ENCODE data around the gene SLC1A4. TPM values are rescaled to one million over a fixed set of nuclear protein-coding genes. Genes with fewer than 3 reads are reported as not detected.

SLC1A4 gene
- total RNA-seq, 1 experiment from 2014 or later = 12.9 TPM

DNA sequence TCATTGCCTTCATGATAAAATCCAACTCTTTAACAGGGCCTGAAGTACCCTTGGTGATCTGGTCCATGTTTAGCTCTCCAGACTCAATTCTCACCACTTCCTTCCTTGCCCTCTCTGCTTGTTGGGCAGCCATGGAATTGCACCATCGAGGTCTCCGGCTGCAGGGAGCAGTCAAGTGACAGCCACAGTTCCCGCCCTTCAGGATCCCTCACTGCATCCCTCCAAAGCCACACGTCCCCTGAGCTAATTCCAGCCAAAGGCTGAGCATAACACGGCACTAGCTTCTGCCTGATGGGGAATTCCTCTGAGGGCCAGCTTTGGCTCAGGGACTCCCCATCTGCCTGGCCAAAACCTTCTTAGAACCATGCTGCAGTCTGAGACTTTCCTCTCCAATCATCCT, 47.4 kb upstream of the SLC1A4 start:
- DNase-seq (ENCODE audit: low read depth, low spot score) = no peak
- BruUV-seq (replicated peaks) = no TSS peak
- TF ChIP-seq, protein P1, sequence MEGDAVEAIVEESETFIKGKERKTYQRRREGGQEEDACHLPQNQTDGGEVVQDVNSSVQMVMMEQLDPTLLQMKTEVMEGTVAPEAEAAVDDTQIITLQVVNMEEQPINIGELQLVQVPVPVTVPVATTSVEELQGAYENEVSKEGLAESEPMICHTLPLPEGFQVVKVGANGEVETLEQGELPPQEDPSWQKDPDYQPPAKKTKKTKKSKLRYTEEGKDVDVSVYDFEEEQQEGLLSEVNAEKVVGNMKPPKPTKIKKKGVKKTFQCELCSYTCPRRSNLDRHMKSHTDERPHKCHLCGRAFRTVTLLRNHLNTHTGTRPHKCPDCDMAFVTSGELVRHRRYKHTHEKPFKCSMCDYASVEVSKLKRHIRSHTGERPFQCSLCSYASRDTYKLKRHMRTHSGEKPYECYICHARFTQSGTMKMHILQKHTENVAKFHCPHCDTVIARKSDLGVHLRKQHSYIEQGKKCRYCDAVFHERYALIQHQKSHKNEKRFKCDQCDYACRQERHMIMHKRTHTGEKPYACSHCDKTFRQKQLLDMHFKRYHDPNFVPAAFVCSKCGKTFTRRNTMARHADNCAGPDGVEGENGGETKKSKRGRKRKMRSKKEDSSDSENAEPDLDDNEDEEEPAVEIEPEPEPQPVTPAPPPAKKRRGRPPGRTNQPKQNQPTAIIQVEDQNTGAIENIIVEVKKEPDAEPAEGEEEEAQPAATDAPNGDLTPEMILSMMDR (IDR thresholded peaks at IDR 0.05) = no peak
- TF ChIP-seq SIN3A (IDR thresholded peaks at IDR 0.05; ENCODE audit: borderline replicate concordance, insufficient read depth, low read depth, low read length) = no peak
- TF ChIP-seq POLR2AphosphoS5 (IDR thresholded peaks at IDR 0.05; ENCODE audit: low read depth, low read length) = no peak
- TF ChIP-seq, protein P2, sequence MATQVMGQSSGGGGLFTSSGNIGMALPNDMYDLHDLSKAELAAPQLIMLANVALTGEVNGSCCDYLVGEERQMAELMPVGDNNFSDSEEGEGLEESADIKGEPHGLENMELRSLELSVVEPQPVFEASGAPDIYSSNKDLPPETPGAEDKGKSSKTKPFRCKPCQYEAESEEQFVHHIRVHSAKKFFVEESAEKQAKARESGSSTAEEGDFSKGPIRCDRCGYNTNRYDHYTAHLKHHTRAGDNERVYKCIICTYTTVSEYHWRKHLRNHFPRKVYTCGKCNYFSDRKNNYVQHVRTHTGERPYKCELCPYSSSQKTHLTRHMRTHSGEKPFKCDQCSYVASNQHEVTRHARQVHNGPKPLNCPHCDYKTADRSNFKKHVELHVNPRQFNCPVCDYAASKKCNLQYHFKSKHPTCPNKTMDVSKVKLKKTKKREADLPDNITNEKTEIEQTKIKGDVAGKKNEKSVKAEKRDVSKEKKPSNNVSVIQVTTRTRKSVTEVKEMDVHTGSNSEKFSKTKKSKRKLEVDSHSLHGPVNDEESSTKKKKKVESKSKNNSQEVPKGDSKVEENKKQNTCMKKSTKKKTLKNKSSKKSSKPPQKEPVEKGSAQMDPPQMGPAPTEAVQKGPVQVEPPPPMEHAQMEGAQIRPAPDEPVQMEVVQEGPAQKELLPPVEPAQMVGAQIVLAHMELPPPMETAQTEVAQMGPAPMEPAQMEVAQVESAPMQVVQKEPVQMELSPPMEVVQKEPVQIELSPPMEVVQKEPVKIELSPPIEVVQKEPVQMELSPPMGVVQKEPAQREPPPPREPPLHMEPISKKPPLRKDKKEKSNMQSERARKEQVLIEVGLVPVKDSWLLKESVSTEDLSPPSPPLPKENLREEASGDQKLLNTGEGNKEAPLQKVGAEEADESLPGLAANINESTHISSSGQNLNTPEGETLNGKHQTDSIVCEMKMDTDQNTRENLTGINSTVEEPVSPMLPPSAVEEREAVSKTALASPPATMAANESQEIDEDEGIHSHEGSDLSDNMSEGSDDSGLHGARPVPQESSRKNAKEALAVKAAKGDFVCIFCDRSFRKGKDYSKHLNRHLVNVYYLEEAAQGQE (IDR thresholded peaks at IDR 0.05; ENCODE audit: insufficient read depth in 1 of 2, low read depth in 2 of 2, low read length in 1 of 2) = no peak
- TF ChIP-seq TCF7L2 (IDR thresholded peaks at IDR 0.05; ENCODE audit: low read depth, low read length) = no peak
- Histone ChIP-seq H3K4me1 (ENCODE audit: control insufficient read depth, insufficient read depth, low read length) (no peaks in the 10 kb centered on the region), H3K9me3 (ENCODE audit: control insufficient read depth, insufficient read depth, low read depth, low read length) (no peaks in the 10 kb centered on the region), H3K27me3 (ENCODE audit: control insufficient read depth, insufficient read depth, low read length) (no peaks in the 10 kb centered on the region), H3K27ac (ENCODE audit: low read length) (no peak overlapping the region), H3K4me3 (ENCODE audit: low read depth in 2 of 2, low read length in 2 of 2) (no peak overlapping the region), H3K36me3 (ENCODE audit: control insufficient read depth, insufficient read depth, low read length) (no peaks in the 10 kb centered on the region)
- in situ Hi-C loops (cut with HindIII; ENCODE audit: low pct_unique_long_range_greater_than_20kb, low sequenced_read_pairs) = no loop called here
- ChIA-PET CTCF (no interaction called here), POLR2A (no interaction called here)
- intact Hi-C loops (cut with micrococcal nuclease; ENCODE audit: unreplicated experiment) = no loop called here
- ATAC-seq = no peak

DNA sequence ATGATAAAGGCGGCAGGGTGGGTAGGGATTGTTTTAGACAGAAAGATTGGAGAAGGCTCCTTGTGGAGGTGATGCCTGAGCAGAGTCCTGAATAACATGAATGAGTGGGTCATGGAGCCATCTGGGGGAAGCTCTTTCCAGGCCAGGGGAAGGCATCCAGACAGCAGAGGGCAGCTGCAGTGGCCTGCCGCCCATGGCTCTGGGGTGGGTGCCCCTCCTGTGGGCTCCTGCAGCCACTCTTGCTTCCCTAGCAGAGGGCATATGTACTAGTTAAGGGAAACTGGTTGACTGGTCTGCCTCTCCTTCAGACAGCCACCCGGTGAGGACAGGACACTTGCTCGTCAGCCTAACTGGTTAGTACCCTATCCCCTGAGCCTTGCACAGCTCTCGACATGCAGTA, 46.5 kb upstream of the SLC1A4 start:
- Histone ChIP-seq H3K36me3 (ENCODE audit: control insufficient read depth, insufficient read depth, low read length) (no peaks in the 10 kb centered on the region), H3K9me3 (ENCODE audit: control insufficient read depth, insufficient read depth, low read depth, low read length) (no peaks in the 10 kb centered on the region), H3K27me3 (ENCODE audit: control insufficient read depth, insufficient read depth, low read length) (no peaks in the 10 kb centered on the region; the same call in 1 of the 2 replicates), H3K27ac (ENCODE audit: low read length) (no peak overlapping the region), H3K4me3 (ENCODE audit: low read depth in 2 of 2, low read length in 2 of 2) (no peak overlapping the region), H3K4me1 (ENCODE audit: control insufficient read depth, insufficient read depth, low read length) (no peaks in the 10 kb centered on the region)
- DNase-seq (ENCODE audit: low read depth, low spot score) = no peak
- CTCF ChIA-PET = no interaction called here
- POLR2A ChIA-PET = no interaction called here
- TF ChIP-seq, protein P2 (IDR thresholded peaks at IDR 0.05; ENCODE audit: insufficient read depth in 1 of 2, low read depth in 2 of 2, low read length in 1 of 2) = no peak
- TF ChIP-seq, protein P1 (IDR thresholded peaks at IDR 0.05) = no peak
- TF ChIP-seq SIN3A (IDR thresholded peaks at IDR 0.05; ENCODE audit: borderline replicate concordance, insufficient read depth, low read depth, low read length) (no peak), POLR2AphosphoS5 (IDR thresholded peaks at IDR 0.05; ENCODE audit: low read depth, low read length) (no peak), TCF7L2 (IDR thresholded peaks at IDR 0.05; ENCODE audit: low read depth, low read length) (no peak)
- intact Hi-C loops (cut with micrococcal nuclease; ENCODE audit: unreplicated experiment) (no loop called here), in situ Hi-C loops (cut with HindIII; ENCODE audit: low pct_unique_long_range_greater_than_20kb, low sequenced_read_pairs) (no loop called here)
- no peak for ATAC-seq
- BruUV-seq (replicated peaks) = no TSS peak

All from Panc1 (cell line).